HEK293T (cell line): ENCODE measurements around the gene UBE2L6.

Experiments
- CTCF ChIA-PET: fragments of 350-600 bp; formaldehyde crosslinking; extraction: SDS; loops from one replicate; lab custom pipeline; 2021; ENCODE audit warnings: antibody characterized with exemption, inconsistent platforms; lab: Yijun Ruan, JAX
- POLR2A ChIA-PET: fragments of 350-600 bp; formaldehyde crosslinking; extraction: SDS; loops from one replicate; lab custom pipeline; 2020; ENCODE audit warnings: antibody characterized with exemption, inconsistent platforms; lab: Yijun Ruan, JAX
- DNase-seq: peaks from one replicate; pipeline ENCODE4 v3.0.0; 2012; ENCODE audit warnings: mixed read lengths; ENCODE audit errors: extremely low spot score
- ARNT ChIP-seq: fragments of 450-650 bp; IDR thresholded peaks from 2 replicates; pipeline ENCODE4 v1.6.1; 2017; ENCODE audit warnings: mild to moderate bottlenecking
- BHLHE40 ChIP-seq: fragments of 450-650 bp; IDR thresholded peaks from 2 replicates; pipeline ENCODE4 v1.6.1; 2016; ENCODE audit warnings: mild to moderate bottlenecking, moderate library complexity, borderline replicate concordance
- CTBP1 ChIP-seq: fragments of 450-650 bp; IDR thresholded peaks from 2 replicates; pipeline ENCODE4 v1.6.1; 2016; ENCODE audit warnings: borderline replicate concordance
- ELF4 ChIP-seq: fragments of 450-650 bp; IDR thresholded peaks from 2 replicates; pipeline ENCODE4 v1.6.1; 2017; ENCODE audit warnings: antibody characterized with exemption
- FOXA1 ChIP-seq: fragments of 450-650 bp; IDR thresholded peaks from 2 replicates; pipeline ENCODE4 v1.6.1; 2016; ENCODE audit warnings: mild to moderate bottlenecking
- FOXK2 ChIP-seq: fragments of 450-650 bp; IDR thresholded peaks from 2 replicates; pipeline ENCODE4 v1.6.1; 2016; ENCODE audit warnings: mild to moderate bottlenecking
- FOXM1 ChIP-seq: fragments of 450-650 bp; IDR thresholded peaks from 2 replicates; pipeline ENCODE4 v1.6.1; 2017; ENCODE audit warnings: mild to moderate bottlenecking, borderline replicate concordance
- HDGF ChIP-seq: fragments of 450-650 bp; IDR thresholded peaks from 2 replicates; pipeline ENCODE4 v1.6.1; 2017; ENCODE audit warnings: antibody characterized with exemption, borderline replicate concordance
- L3MBTL2 ChIP-seq: fragments of 450-650 bp; conservative IDR thresholded peaks from 2 replicates; pipeline ENCODE4 v1.6.1; 2016; ENCODE audit warnings: mild to moderate bottlenecking
- LEF1 ChIP-seq: fragments of 450-650 bp; IDR thresholded peaks from 2 replicates; pipeline ENCODE4 v1.6.1; 2017; ENCODE audit warnings: mild to moderate bottlenecking, borderline replicate concordance
- NFRKB ChIP-seq: fragments of 450-650 bp; IDR thresholded peaks from 2 replicates; pipeline ENCODE4 v1.6.1; 2016; ENCODE audit warnings: mild to moderate bottlenecking, moderate library complexity
- PKNOX1 ChIP-seq: fragments of 450-650 bp; IDR thresholded peaks from 2 replicates; pipeline ENCODE4 v1.6.1; 2016
- SP1 ChIP-seq: fragments of 450-650 bp; IDR thresholded peaks from 2 replicates; pipeline ENCODE4 v1.6.1; 2017
- SUZ12 ChIP-seq: fragments of 450-650 bp; IDR thresholded peaks from 2 replicates; pipeline ENCODE4 v1.6.1; 2016; ENCODE audit warnings: mild to moderate bottlenecking
- TARDBP ChIP-seq: fragments of 450-650 bp; IDR thresholded peaks from 2 replicates; pipeline ENCODE4 v1.6.1; 2016
- ZNF384 ChIP-seq: fragments of 450-650 bp; IDR thresholded peaks from 2 replicates; pipeline ENCODE4 v1.6.1; 2016

UBE2L6 gene

DNA sequence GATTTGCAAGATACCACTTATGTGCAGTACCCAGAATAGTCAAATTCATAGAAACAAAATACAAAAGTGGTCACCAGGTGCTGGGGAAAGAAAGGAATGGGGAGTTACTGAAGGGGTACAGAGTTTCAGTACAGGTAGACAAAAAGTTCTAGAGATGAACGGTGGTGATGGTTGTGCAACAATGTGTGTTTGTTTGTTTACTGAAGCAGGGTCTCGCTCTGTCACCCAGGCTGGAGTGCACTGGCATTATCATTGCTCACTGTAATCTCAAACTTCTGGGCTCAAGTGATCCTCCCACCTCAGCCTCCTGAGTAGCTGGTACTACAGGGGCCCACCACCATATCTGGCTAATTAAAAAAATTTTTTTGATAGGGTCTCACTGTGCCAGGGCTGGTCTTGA lies 12.1 kb downstream of the UBE2L6 start:
- ChIA-PET POLR2A (no interaction called here), CTCF (no interaction called here)
- DNase-seq = no peak
- TF ChIP-seq ARNT (no peak), ELF4 (no peak), FOXK2 (no peak), LEF1 (no peak), HDGF (no peak), NFRKB (no peak), SP1 (no peak), SUZ12 (no peak), FOXM1 (no peak)

GRCh38 chr11:57552479-57552878 lies 15.0 kb downstream of the UBE2L6 start:
- POLR2A ChIA-PET = no interaction called here
- CTCF ChIA-PET = interaction anchor here (0.6 kb wide), 1 partner anchor 203 kb away, joined by 3 read pairs; no protein-coding TSS in a partner anchor
- TF ChIP-seq SUZ12 = no peak
- TF ChIP-seq LEF1 = no peak
- no peak for TF ChIP-seq ARNT
- no peak for TF ChIP-seq FOXA1
- no peak for TF ChIP-seq ZNF384
- TF ChIP-seq NFRKB = no peak
- no peak for TF ChIP-seq L3MBTL2
- TF ChIP-seq SP1 = no peak
- no peak for TF ChIP-seq FOXK2
- no peak for TF ChIP-seq PKNOX1
- TF ChIP-seq HDGF = no peak
- DNase-seq = no peak

DNA sequence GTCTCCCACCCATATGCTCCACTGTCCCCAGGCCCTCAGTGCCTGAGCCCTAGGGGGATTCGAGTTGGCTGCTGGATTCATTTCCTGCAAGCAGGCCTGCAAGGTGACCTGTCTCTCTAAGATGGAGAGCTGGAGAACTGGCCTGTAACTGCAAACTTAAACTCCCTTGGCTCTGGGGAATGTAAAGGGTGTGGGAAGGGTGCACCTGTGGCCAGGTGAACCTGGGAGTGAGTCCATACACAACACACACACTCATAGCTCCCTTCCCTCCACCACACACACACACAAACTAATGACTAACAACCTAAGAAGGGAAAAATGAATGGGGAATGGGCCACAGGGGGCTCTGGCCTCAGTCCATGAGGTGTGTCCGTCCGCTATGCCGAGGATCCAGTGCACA lies 15.5 kb downstream of the UBE2L6 start:
- CTCF ChIA-PET = no interaction called here
- DNase-seq = no peak
- no peak for TF ChIP-seq TARDBP
- no peak for TF ChIP-seq SUZ12
- no peak for TF ChIP-seq BHLHE40
- no peak for TF ChIP-seq ZNF384
- TF ChIP-seq LEF1 = no peak
- POLR2A ChIA-PET = no interaction called here

- no peak for TF ChIP-seq HDGF
- TF ChIP-seq BHLHE40 = no peak
- TF ChIP-seq LEF1 = no peak
- no peak for TF ChIP-seq SUZ12
- no peak for TF ChIP-seq NFRKB
- no peak for TF ChIP-seq SP1
- no peak for TF ChIP-seq FOXA1
- no peak for TF ChIP-seq CTBP1
- TF ChIP-seq L3MBTL2 = no peak
- TF ChIP-seq PKNOX1 = no peak
- TF ChIP-seq ARNT = no peak
- TF ChIP-seq ZNF384 = no peak
- POLR2A ChIA-PET = no interaction called here
- DNase-seq = no peak
- CTCF ChIA-PET = interaction anchor here (0.8 kb wide), 1 partner anchor 18 kb away, joined by 3 read pairs; the partner anchor contains the start of gene UBE2L6
Measured at GRCh38 chr11:57549983-57550382, 17.5 kb downstream of the UBE2L6 start.

DNA sequence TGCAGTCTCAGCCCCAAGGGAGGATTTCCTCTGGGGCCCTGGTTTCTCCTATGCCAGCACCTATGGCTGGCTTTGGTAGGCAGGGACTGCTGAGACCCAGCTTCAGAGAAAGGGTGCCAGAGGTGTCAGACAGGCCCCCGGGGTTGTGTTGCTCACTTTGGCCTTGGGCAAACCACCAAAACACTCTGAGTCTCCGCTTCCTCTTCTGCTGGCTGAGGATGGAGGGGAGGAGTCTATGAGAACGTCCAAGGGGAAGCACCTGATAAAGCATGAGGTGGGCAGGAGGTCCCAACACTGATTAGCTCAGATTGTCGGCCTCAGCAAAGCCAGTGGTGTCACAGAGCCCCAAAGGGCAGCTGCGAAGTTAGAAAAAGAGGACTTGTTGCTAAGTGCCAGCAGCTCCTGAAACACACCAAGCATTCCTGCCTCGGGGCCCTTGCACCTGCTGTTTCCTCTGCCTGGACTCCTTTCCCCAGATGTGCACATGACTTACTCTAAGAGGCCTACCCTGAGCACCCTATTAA lies 19.6 kb downstream of the UBE2L6 start:
- no peak for DNase-seq
- POLR2A ChIA-PET = no interaction called here
- CTCF ChIA-PET = interaction anchor here (1.0 to 1.1 kb wide), 2 partner anchors 21 to 90 kb away, joined by 3 read pairs; no protein-coding TSS in a partner anchor
- TF ChIP-seq ZNF384 = no peak
- no peak for TF ChIP-seq SUZ12
- no peak for TF ChIP-seq PKNOX1
- no peak for TF ChIP-seq FOXK2
- no peak for TF ChIP-seq L3MBTL2
- TF ChIP-seq FOXM1 = no peak
- TF ChIP-seq LEF1 = no peak

GRCh38 chr11:57546869-57547475 lies 20.5 kb downstream of the UBE2L6 start:
- ChIA-PET POLR2A (no interaction called here), CTCF (interaction anchor here (1.0 to 1.1 kb wide), 2 partner anchors 22 to 89 kb away, joined by 3 read pairs; no protein-coding TSS in a partner anchor)
- DNase-seq = no peak
- TF ChIP-seq SP1 = no peak

DNA sequence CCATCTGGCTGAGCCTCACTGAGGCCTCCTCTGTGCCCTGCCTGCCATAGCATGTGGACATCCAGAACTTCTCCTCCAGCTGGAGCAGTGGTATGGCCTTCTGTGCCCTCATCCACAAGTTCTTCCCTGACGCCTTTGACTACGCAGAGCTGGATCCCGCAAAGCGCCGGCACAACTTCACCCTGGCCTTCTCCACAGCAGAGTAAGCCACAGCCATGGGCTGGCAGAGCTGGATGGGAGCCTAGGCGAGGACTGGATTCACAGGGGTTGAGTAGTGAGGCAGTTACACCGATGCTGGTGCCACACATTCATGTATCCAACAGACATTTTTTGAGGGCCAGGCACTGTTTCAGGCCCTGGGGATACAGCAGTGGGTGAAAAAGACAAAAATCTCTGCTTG lies 21.0 kb downstream of the UBE2L6 start:
- ChIA-PET CTCF (no interaction called here), POLR2A (no interaction called here)
- TF ChIP-seq HDGF (no peak), FOXM1 (no peak), TARDBP (no peak)
- DNase-seq = no peak
